SK-N-SH treated with all-trans-retinoic acid at 6 μM for 48 hours (cell line): ENCODE data around the gene NAA60.

ENCODE experiments used
- ATAC-seq: fragments of 200-7000 bp; cut with Tn5 transposase; 3 replicates; pipeline ENCODE4 v1.9.1; 2020; ENCODE audit warnings: mild to moderate bottlenecking, moderate library complexity
- ARNTL ChIP-seq: fragments of 450-650 bp; formaldehyde crosslinking; IDR thresholded peaks from 2 replicates; pipeline ENCODE4 v1.5.0; 2020; ENCODE audit warnings: low read depth, mild to moderate bottlenecking, moderate library complexity, borderline replicate concordance
- BACH2 ChIP-seq: fragments of 250-450 bp; sonication (Bioruptor Pico); IDR thresholded peaks from 2 replicates; pipeline ENCODE4 v1.9.0; 2021; ENCODE audit warnings: mild to moderate bottlenecking, borderline replicate concordance
- CSDC2 ChIP-seq: fragments of 250-450 bp; sonication (Bioruptor Pico); IDR thresholded peaks from 2 replicates; pipeline ENCODE4 v1.5.0; 2020; ENCODE audit warnings: mild to moderate bottlenecking, moderate library complexity
- CSRNP3 ChIP-seq: fragments of 250-450 bp; sonication (Bioruptor Pico); IDR thresholded peaks from 2 replicates; pipeline ENCODE4 v1.5.1; 2021; ENCODE audit warnings: mild to moderate bottlenecking, moderate library complexity
- ESRRG ChIP-seq: fragments of 250-450 bp; sonication (Bioruptor Pico); IDR thresholded peaks from 2 replicates; pipeline ENCODE4 v1.6.1; 2021; ENCODE audit warnings: mild to moderate bottlenecking
- GLIS3 ChIP-seq: fragments of 250-450 bp; sonication (Bioruptor Pico); IDR thresholded peaks from 2 replicates; pipeline ENCODE4 v1.5.0; 2020; ENCODE audit warnings: mild to moderate bottlenecking, moderate library complexity
- ISL1 ChIP-seq: fragments of 250-450 bp; sonication (Bioruptor Pico); IDR thresholded peaks from 2 replicates; pipeline ENCODE4 v2.1.2; 2022; ENCODE audit warnings: mild to moderate bottlenecking, moderate library complexity
- OSR1 ChIP-seq: fragments of 250-450 bp; sonication (Bioruptor Pico); IDR thresholded peaks from 2 replicates; pipeline ENCODE4 v1.8.0; 2022; ENCODE audit warnings: moderate library complexity, mild to moderate bottlenecking, inconsistent platforms
- PATZ1 ChIP-seq: fragments of 250-450 bp; sonication (Bioruptor Pico); IDR thresholded peaks from 2 replicates; pipeline ENCODE4 v1.8.0; 2020; ENCODE audit warnings: mild to moderate bottlenecking, moderate library complexity, borderline replicate concordance
- POU6F1 ChIP-seq: fragments of 250-450 bp; sonication (Bioruptor Pico); IDR thresholded peaks from 2 replicates; pipeline ENCODE4 v1.8.0; 2021; ENCODE audit warnings: low read depth, mild to moderate bottlenecking, moderate library complexity, borderline replicate concordance
- PPARA ChIP-seq: fragments of 250-450 bp; sonication (Bioruptor Pico); IDR thresholded peaks from 2 replicates; pipeline ENCODE4 v1.5.0; 2020; ENCODE audit warnings: mild to moderate bottlenecking, borderline replicate concordance
- RARB ChIP-seq: fragments of 250-450 bp; sonication (Bioruptor Pico); IDR thresholded peaks from 2 replicates; pipeline ENCODE4 v1.8.0; 2021; ENCODE audit warnings: mild to moderate bottlenecking, moderate library complexity
- SNAI2 ChIP-seq: fragments of 250-450 bp; sonication (Bioruptor Pico); IDR thresholded peaks from 2 replicates; pipeline ENCODE4 v1.5.0; 2020; ENCODE audit warnings: mild to moderate bottlenecking, moderate library complexity
- TCF4 ChIP-seq: fragments of 250-450 bp; sonication (Bioruptor Pico); IDR thresholded peaks from 2 replicates; pipeline ENCODE4 v1.8.0; 2021; ENCODE audit warnings: mild to moderate bottlenecking, moderate library complexity, borderline replicate concordance
- TSHZ2 ChIP-seq: fragments of 250-450 bp; sonication (Bioruptor Pico); IDR thresholded peaks from 2 replicates; pipeline ENCODE4 v1.5.0; 2020; ENCODE audit warnings: mild to moderate bottlenecking, moderate library complexity
- ZC3H10 ChIP-seq: fragments of 250-450 bp; sonication (Bioruptor Pico); IDR thresholded peaks from 2 replicates; pipeline ENCODE4 v1.5.1; 2021; ENCODE audit warnings: mild to moderate bottlenecking, moderate library complexity
- ZFP3 ChIP-seq: fragments of 250-450 bp; sonication (Bioruptor Pico); IDR thresholded peaks from 2 replicates; pipeline ENCODE4 v1.5.0; 2020; ENCODE audit warnings: mild to moderate bottlenecking, moderate library complexity
- ZFP30 ChIP-seq: fragments of 450-650 bp; formaldehyde crosslinking; IDR thresholded peaks from 2 replicates; pipeline ENCODE4 v1.5.0; 2022; ENCODE audit warnings: mild to moderate bottlenecking, moderate library complexity
- ZNF565 ChIP-seq: fragments of 450-650 bp; formaldehyde crosslinking; conservative IDR thresholded peaks from 2 replicates; pipeline ENCODE4 v1.5.0; 2020; ENCODE audit warnings: low read depth, mild to moderate bottlenecking, moderate library complexity
- ZNF70 ChIP-seq: fragments of 450-650 bp; formaldehyde crosslinking; IDR thresholded peaks from 2 replicates; pipeline ENCODE4 v1.5.0; 2020; ENCODE audit warnings: mild to moderate bottlenecking, moderate library complexity
- ZNF8 ChIP-seq: fragments of 450-650 bp; formaldehyde crosslinking; IDR thresholded peaks from 2 replicates; pipeline ENCODE4 v1.5.0; 2020; ENCODE audit warnings: mild to moderate bottlenecking, moderate library complexity

NAA60 gene

GRCh38 chr16:3530371-3530914 lies 87.0 kb downstream of the NAA60 start:
- no peak for ATAC-seq
- TF ChIP-seq ZNF8 (CRISPR knock-in tag) (no peak), ESRRG (CRISPR knock-in tag) (no peak), RARB (CRISPR knock-in tag) (no peak), CSRNP3 (no peak), TCF4 (no peak), SNAI2 (CRISPR knock-in tag) (no peak)

- TF ChIP-seq ZNF70 (CRISPR knock-in tag) (no peak), ARNTL (CRISPR knock-in tag) (no peak), ZFP3 (CRISPR knock-in tag) (no peak), TCF4 (no peak), CSRNP3 (no peak), ZNF8 (CRISPR knock-in tag) (no peak), CSDC2 (CRISPR knock-in tag) (no peak), PATZ1 (CRISPR knock-in tag) (no peak), PPARA (CRISPR knock-in tag) (no peak), SNAI2 (CRISPR knock-in tag) (no peak), POU6F1 (CRISPR knock-in tag) (no peak), ZFP30 (CRISPR knock-in tag) (no peak), ESRRG (CRISPR knock-in tag) (no peak), RARB (CRISPR knock-in tag) (no peak), ZNF565 (no peak), OSR1 (CRISPR knock-in tag) (no peak), TSHZ2 (CRISPR knock-in tag) (no peak)
- ATAC-seq: no peak
Measured at GRCh38 chr16:3532741-3533140, 89.3 kb downstream of the NAA60 start.

- ATAC-seq: no peak
- no peak for TF ChIP-seq ZC3H10 (CRISPR knock-in tag)
- TF ChIP-seq ZFP30 (CRISPR knock-in tag): no peak
- TF ChIP-seq ZNF70 (CRISPR knock-in tag): no peak
- TF ChIP-seq ZNF8 (CRISPR knock-in tag): no peak
- no peak for TF ChIP-seq BACH2 (CRISPR knock-in tag)
- TF ChIP-seq PPARA (CRISPR knock-in tag): no peak
- no peak for TF ChIP-seq GLIS3 (CRISPR knock-in tag)
- TF ChIP-seq ISL1 (CRISPR knock-in tag): no peak
Measured at GRCh38 chr16:3534126-3534525, 90.6 kb downstream of the NAA60 start.
